Common myeloid progenitor, CD34-positive (primary cell): ENCODE results near the gene TARDBP.
"Not testable (repeated sequence)": the region's sequence is repeated elsewhere in the genome, so short reads cannot be mapped to it uniquely, and the experiment has no call there.

ENCODE experiments used
- CTCF ChIA-PET: fragments of 350-600 bp; sonication (Branson Sonifier 250); formaldehyde crosslinking; loops from one replicate; lab custom pipeline; 2021; ENCODE audit warnings: antibody characterized with exemption; lab: Charles Lee
- POLR2A ChIA-PET: fragments of 350-600 bp; sonication (Branson Sonifier 250); formaldehyde crosslinking; loops from one replicate; lab custom pipeline; 2021; ENCODE audit warnings: antibody characterized with exemption; lab: Charles Lee
- DNase-seq, 3 donors: peaks; one replicate each; pipeline versions ENCODE4 v3.0.0 to v3.0.0-alpha.2; 2013
- H3K27ac ChIP-seq, 2 experiments: 1 replicate in 1 of 2; 2 replicates in 1 of 2; pipeline ENCODE4 v1.7.0; 2013; ENCODE audit warnings: inconsistent platforms in 2 of 2, low read length in 2 of 2, mild to moderate bottlenecking in 2 of 2, low read depth in 1 of 2, moderate library complexity in 1 of 2; ENCODE audit not compliant: severe bottlenecking in 2 of 2, insufficient read depth in 1 of 2, poor library complexity in 1 of 2
- H3K27me3 ChIP-seq, 5 experiments: replicated peaks in 2 of 5; 1 replicate in 3 of 5; 2 replicates in 2 of 5; pipeline versions ENCODE4 v1.6.1 to v1.7.0; 2013; ENCODE audit warnings: low read length in 4 of 5, mild to moderate bottlenecking in 2 of 5, moderate library complexity in 2 of 5, inconsistent platforms in 1 of 5; ENCODE audit not compliant: insufficient read depth in 5 of 5, control insufficient read depth in 4 of 5
- H3K36me3 ChIP-seq, 4 experiments: 1 replicate in 2 of 4; 2 replicates in 2 of 4; pipeline versions ENCODE4 v1.6.1 to v1.7.0; 2013; ENCODE audit warnings: low read length in 3 of 4, control low read depth in 1 of 4, mild to moderate bottlenecking in 1 of 4; ENCODE audit not compliant: control insufficient read depth in 4 of 4, insufficient read depth in 4 of 4
- H3K4me1 ChIP-seq, 4 experiments: 1 replicate in 3 of 4; 2 replicates in 1 of 4; pipeline versions ENCODE4 v1.6.1 to v1.7.1; 2013; ENCODE audit warnings: low read length in 3 of 4, mild to moderate bottlenecking in 3 of 4, control low read depth in 1 of 4, inconsistent platforms in 1 of 4, moderate library complexity in 1 of 4; ENCODE audit not compliant: control insufficient read depth in 4 of 4, insufficient read depth in 4 of 4; ENCODE audit errors: control extremely low read depth in 1 of 4
- H3K4me3 ChIP-seq, 7 experiments: 1 replicate in 4 of 7; 2 replicates in 3 of 7; pipeline versions ENCODE4 v1.5.1 to v1.7.0; 2013; ENCODE audit warnings: mild to moderate bottlenecking in 7 of 7, low read length in 6 of 7, moderate library complexity in 6 of 7, inconsistent platforms in 2 of 7, low read depth in 2 of 7, control low read depth in 1 of 7; ENCODE audit not compliant: insufficient read depth in 4 of 7, control insufficient read depth in 1 of 7; ENCODE audit errors: extremely low read depth in 1 of 7
- H3K9me3 ChIP-seq, 5 experiments: 1 replicate in 4 of 5; 2 replicates in 1 of 5; pipeline versions ENCODE4 v1.6.1 to v1.7.1; 2013; ENCODE audit warnings: low read length in 4 of 5, mild to moderate bottlenecking in 2 of 5, inconsistent platforms in 1 of 5, low read depth in 1 of 5, moderate library complexity in 1 of 5; ENCODE audit not compliant: control insufficient read depth in 4 of 5, insufficient read depth in 2 of 5; ENCODE audit errors: control extremely low read depth in 1 of 5
- WGBS: methylation state at CpG from one replicate; pipeline ENCODE4 v1.1.5; 2013; ENCODE audit not compliant: insufficient coverage; 5-methylcytosine and 5-hydroxymethylcytosine counted together

The TARDBP gene

DNA sequence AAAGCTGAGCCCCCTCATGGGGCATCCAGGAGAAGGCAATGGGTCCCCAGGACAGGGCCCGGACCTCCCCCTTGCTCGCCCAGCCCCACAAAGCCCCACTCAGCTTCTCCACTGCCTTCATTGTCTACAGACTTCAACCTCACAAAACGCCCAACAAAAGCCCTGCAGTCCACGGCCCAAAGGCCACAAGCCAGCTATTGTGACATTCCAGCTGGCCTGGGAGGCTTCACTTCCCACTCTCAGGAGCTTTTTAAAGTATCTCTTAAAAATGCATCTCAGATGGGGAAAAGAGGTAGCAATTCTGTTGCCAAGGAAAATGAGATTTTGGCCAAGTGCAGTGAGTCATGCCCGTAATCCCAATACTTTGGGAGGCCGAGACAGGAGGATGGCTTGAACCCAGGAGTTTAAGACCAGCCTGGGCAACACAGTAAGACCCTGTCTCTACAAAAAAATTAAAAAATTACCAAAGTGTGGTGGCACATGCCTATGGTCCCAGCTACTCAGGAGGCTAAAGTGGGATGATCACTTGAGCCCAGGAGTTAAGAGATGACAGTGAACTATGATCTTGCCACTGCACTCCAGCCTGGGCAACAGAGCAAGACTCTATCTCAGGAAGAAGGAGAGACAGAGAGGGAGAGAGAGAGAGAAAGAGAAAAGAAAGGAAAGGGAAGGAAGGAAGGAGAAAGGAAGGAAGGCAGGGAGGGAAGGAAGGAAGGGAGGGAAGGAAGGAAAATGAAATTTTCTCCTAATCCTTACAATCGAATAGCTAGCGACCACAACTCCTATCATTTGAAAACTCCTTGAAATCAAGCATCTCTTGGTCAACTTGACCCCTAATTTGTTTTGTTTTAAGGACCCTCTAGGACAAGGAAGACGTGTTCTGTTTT is 31.4 kb upstream of the TARDBP start:
- POLR2A ChIA-PET: no interaction called here
- CTCF ChIA-PET: interaction anchor here (0.7 to 1.4 kb wide), 2 partner anchors 10 to 18 kb away, joined by 3 to 4 read pairs; no protein-coding TSS in a partner anchor
- peaks cover 0 to 24% (median 2%) of the 10 kb centered on the region in 5 experiments for H3K27me3 ChIP-seq

DNA sequence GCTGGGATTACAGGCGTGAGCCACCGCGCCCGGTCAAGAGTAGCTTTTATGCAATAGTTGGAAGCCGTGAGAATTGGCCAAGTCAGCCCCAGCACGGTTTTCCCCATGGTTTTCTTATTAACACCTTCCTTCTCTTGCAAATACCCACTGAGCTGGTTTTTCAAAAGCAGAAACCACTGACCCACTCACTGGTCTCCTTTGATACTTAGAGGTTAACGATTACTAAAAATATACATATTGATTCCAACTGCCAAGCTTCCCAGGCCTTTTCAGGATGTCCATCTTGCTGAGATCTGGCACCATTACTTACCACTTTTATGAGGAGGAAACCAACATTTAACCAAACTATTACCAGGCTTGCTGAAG is 25.9 kb upstream of the TARDBP start:
- DNase-seq: no peak
- Histone ChIP-seq H3K27me3 (peaks cover 0 to 7% (median 0%) of the 10 kb centered on the region in 5 experiments), H3K4me1 (no peaks in the 10 kb centered on the region), H3K36me3 (no peaks in the 10 kb centered on the region), H3K27ac (no peak overlapping the region), H3K4me3 (no peak overlapping the region), H3K9me3 (no peaks in the 10 kb centered on the region)
- POLR2A ChIA-PET: no interaction called here
- CTCF ChIA-PET: interaction anchor here (1.3 kb wide), 1 partner anchor 51 kb away, joined by 3 read pairs; no protein-coding TSS in a partner anchor
- 94% methylated on average over 7 of the region's 7 CpGs for WGBS

More for the DNA sequence above, 31.4 kb upstream of the TARDBP start:
- H3K36me3 ChIP-seq: no peaks in the 10 kb centered on the region
- no peak overlapping the region for H3K27ac ChIP-seq
- H3K4me1 ChIP-seq: peaks cover 0 to 11% (median 4%) of the 10 kb centered on the region in 4 experiments
- no peak for DNase-seq
- 90% methylated on average over 7 of the region's 9 CpGs for WGBS
- H3K9me3 ChIP-seq: no peaks in the 10 kb centered on the region
- H3K4me3 ChIP-seq: no peak overlapping the region

DNA sequence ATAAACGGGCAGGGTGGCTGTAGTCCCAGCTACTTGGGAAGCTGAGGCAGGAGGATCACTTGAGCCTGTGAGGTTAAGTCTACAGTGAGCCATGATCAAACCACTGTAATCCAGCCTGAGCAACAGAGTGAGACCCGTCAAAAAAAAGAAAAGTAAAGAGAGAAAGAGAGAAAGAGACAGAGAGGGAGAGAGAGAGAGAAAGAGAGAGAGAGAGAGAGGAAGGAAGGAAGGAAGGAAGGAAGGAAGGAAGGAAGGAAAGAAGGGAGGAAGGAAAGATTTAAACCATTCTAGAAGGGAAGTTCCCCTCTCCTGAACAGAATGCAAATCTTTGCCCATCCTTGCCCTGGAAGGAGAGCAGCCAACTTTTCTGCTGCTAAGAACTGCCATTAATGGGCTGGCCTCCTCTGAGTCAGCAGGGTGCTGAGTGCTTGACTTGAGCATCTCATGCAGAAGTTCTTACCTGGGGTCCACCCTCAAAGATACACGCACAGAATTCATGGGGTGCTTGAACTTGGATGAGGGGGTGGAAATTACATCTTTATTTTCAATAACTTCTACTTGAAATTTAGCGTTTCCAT is 24.5 kb upstream of the TARDBP start:
- Histone ChIP-seq H3K4me3 (no peak overlapping the region), H3K36me3 (no peaks in the 10 kb centered on the region), H3K4me1 (no peaks in the 10 kb centered on the region), H3K27ac (no peak overlapping the region), H3K27me3 (no peaks in the 10 kb centered on the region), H3K9me3 (no peaks in the 10 kb centered on the region)
- 96% methylated on average over 3 of the region's 4 CpGs for WGBS
- ChIA-PET CTCF (no interaction called here), POLR2A (no interaction called here)
- no peak for DNase-seq

DNA sequence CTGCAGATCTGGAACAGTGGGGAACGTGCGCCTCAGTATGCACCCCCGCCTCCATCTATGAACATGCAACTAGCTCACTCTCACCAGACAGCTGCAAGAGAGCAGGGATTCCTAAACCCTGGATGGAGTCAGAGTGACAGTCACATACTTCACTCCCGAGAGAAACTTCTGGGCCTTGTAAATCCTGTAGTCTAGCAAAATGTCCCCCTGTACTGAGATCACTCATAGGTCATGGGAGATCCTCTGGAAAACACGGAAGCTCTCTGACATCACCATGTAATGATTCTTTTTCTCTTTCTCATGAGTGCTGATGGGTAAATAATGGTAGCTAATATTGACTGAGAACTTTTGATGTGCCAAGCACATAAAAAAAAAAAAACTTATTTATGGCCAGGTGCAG is 23.4 kb upstream of the TARDBP start:
- no peaks in the 10 kb centered on the region for H3K27me3 ChIP-seq
- no peak overlapping the region for H3K27ac ChIP-seq
- H3K4me3 ChIP-seq: no peak overlapping the region
- no peaks in the 10 kb centered on the region for H3K36me3 ChIP-seq
- H3K4me1 ChIP-seq: no peaks in the 10 kb centered on the region
- 100% methylated on average over 4 of the region's 5 CpGs for WGBS
- H3K9me3 ChIP-seq: no peaks in the 10 kb centered on the region
- no peak for DNase-seq
- POLR2A ChIA-PET: interaction anchor here (0.5 kb wide), 1 partner anchor 502 kb away, joined by 4 read pairs; no protein-coding TSS in a partner anchor
- CTCF ChIA-PET: no interaction called here

DNA sequence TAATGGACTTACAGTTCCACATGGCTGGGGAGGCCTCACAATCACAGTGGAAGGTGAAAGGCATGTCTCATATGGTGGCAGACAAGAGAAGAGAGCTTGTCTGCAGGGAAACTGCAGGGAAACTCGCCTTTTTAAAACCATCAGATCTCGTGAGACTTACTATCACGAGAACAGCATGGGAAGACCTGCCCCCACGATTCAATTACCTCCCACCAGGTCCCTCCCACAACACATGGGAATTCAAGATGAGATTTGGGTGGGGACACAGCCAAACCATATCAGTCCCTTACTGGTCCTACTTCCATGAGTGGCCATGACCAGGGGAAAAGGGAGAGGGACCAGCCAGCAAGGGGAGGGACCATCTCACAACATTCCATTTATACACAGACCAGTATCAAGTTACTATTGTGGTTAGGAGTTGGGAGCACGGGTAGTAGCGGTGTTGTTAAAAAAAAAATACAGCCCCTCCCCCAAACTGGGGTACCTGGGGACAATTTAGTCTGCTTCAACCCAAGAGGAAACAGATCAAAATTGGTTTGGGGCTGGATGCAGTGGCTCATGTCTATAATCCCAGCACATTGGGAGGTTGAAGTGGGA is 22.4 kb upstream of the TARDBP start:
- DNase-seq, H3K4me3 ChIP-seq, POLR2A ChIA-PET, H3K27me3 ChIP-seq, H3K36me3 ChIP-seq, H3K4me1 ChIP-seq, H3K9me3 ChIP-seq, CTCF ChIA-PET, H3K27ac ChIP-seq: not testable (repeated sequence)
- no CpG with 5 or more reads among the region's 6 CpGs for WGBS

DNA sequence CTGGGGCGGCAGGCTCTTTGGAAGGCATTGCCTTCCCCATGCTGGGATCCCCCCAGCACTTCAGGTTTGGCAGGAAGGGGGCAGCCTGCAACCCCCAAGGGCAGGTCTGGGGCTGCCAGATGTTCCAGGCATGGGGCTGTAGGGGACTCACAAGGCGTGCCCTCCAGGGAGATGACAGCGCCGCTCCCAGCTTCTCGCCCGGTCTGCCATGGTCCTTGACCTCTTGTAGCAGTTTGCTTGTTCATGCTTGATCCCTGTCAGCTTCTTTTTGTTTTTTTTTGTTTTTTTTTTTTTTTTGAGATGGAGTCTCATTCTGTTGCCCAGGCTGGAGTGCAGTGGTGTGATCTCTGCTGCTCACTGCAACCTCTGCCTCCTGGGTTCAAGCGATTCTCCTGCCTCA is 21.6 kb upstream of the TARDBP start:
- CTCF ChIA-PET: no interaction called here
- Histone ChIP-seq H3K27me3 (no peaks in the 10 kb centered on the region), H3K36me3 (no peaks in the 10 kb centered on the region), H3K27ac (no peak overlapping the region), H3K4me3 (no peak overlapping the region), H3K9me3 (no peaks in the 10 kb centered on the region), H3K4me1 (no peaks in the 10 kb centered on the region)
- POLR2A ChIA-PET: no interaction called here
- 98% methylated on average over 7 of the region's 7 CpGs for WGBS
- no peak for DNase-seq

DNA sequence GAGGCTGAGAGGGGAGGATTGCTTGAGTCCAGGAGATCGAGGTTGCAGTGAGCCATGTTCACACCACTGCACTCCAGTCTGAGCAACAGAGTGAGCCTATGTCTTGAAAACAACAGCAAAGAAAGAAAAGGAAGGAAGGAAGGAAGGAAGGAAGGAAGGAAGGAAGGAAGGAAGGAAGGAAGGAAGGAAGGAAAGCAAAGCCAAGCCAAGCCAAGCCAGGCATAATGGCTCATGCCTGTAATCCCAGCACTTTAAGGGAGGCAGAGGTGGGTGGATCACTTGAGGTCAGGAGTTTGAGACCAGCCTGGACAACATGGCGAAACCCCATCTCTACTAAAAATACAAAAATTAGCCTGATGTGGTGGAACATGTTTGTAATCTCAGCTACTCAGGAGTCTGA is 20.4 kb upstream of the TARDBP start:
- H3K9me3 ChIP-seq, CTCF ChIA-PET, DNase-seq, H3K27ac ChIP-seq, POLR2A ChIA-PET, H3K4me3 ChIP-seq, H3K27me3 ChIP-seq, H3K4me1 ChIP-seq, H3K36me3 ChIP-seq: not testable (repeated sequence)
- WGBS: 100% methylated on average over 1 of the region's 2 CpGs
